ENCODE measurements around the gene CDC42BPA. TPM values are rescaled to one million over a fixed set of nuclear protein-coding genes. Genes with fewer than 3 reads are reported as not detected.

Gene CDC42BPA
- total and polyA plus RNA-seq, 11 donors = 9.8 to 33.8 (median 29.7) TPM

- no peak for TF ChIP-seq POLR2A (IDR thresholded peaks at IDR 0.05)
- no peak for TF ChIP-seq CTCF (IDR thresholded peaks at IDR 0.05)
- intact Hi-C loops (cut with DNase I) = no loop called here
- peaks cover 0 to 93% (median 53%) of the 10 kb centered on the region in 9 donors for H3K36me3 ChIP-seq
- H3K27ac ChIP-seq = no peak overlapping the region
- WGBS, 4 donors = 81 to 89% (median 84%) methylated on average over 3 of the region's 3 CpGs
- no peak overlapping the region for H3K4me3 ChIP-seq
- no peaks in the 10 kb centered on the region for H3K27me3 ChIP-seq
- ATAC-seq (no peak), DNase-seq (no peak)
- no peaks in the 10 kb centered on the region for H3K9me3 ChIP-seq
- H3K4me1 ChIP-seq = peaks cover 0 to 3% (median 0%) of the 10 kb centered on the region in 12 donors
These were observed 285.9 kb downstream of the CDC42BPA start for GRCh38 chr1:227032396-227032795.

DNA sequence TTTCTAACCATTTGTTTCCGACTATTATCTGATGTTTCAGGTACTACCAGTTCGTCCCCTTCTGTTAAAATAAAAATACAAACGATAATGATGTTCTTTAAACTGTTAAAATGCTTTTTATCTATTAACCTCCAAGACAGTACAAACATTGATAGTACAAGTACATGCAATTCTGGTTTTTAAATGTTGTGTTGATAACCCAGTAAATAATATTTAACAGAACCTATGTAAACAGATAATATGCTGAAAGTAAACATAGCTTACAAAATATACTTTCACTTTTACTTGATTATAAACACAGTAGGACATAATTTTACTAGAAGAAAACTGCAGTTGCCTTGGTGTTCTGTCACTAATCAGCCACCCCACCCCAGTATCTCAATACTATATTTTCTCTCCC lies 301.3 kb downstream of the CDC42BPA start:
- Histone ChIP-seq H3K4me3 (no peak overlapping the region), H3K4me1 (no peaks in the 10 kb centered on the region), H3K27ac (no peak overlapping the region), H3K27me3 (no peaks in the 10 kb centered on the region), H3K36me3 (peaks cover 0 to 97% (median 56%) of the 10 kb centered on the region in 9 donors), H3K9me3 (peaks cover 0 to 12% (median 0%) of the 10 kb centered on the region in 12 donors)
- DNase-seq = no peak
- TF ChIP-seq POLR2A (IDR thresholded peaks at IDR 0.05) = no peak
- TF ChIP-seq CTCF (IDR thresholded peaks at IDR 0.05) = no peak
- intact Hi-C loops (cut with DNase I) = no loop called here
- ATAC-seq = no peak
- 92 to 93% (median 93%) methylated on average over 3 of the region's 3 CpGs for WGBS, 4 donors

DNA sequence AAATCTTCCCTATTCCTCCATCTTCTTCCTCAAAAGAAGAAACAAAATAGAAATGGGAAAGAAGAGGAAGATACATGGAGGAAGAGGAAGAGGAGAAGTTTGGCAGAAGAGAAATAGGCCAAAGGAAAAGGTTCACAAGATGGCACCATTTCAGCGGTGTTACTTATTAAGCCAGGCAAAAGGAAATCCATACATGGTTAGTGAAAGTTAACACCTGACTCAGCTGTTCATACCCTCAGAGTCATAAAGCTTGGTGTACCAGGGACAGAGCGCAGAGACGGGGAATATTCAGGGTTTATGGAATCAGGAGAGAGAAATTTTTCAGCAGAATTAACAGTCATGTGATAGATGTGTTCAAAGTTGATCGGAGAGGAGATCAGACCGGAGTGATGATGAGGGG lies 307.6 kb downstream of the CDC42BPA start:
- intact Hi-C loops (cut with DNase I) = no loop called here
- Histone ChIP-seq H3K36me3 (peaks cover 0 to 69% (median 17%) of the 10 kb centered on the region in 9 donors), H3K4me1 (no peaks in the 10 kb centered on the region), H3K9me3 (no peaks in the 10 kb centered on the region), H3K27me3 (no peaks in the 10 kb centered on the region), H3K27ac (no peak overlapping the region), H3K4me3 (no peak overlapping the region)
- ATAC-seq = no peak
- no peak for DNase-seq
- 96 to 97% (median 96%) methylated on average over 5 of the region's 5 CpGs for WGBS, 4 donors
- TF ChIP-seq CTCF (IDR thresholded peaks at IDR 0.05) (no peak), POLR2A (IDR thresholded peaks at IDR 0.05) (no peak)

DNA sequence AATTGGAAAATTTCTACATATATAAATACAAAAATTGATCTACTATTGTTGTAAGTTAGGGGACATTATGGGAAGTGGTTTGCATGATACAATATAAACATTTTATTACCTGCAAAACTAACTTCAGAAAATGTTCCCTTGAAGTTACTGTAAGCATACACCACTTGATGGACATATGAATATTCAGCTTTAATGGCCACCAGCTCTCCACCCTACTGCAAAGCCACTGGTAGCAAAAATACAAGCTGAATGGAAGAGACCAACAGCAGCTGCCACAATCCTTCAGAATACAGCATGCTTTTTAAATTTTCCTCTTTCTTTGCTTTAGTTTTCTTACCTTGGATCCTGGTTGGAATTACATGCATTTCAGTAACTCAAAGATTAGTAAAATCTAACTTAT lies 308.4 kb downstream of the CDC42BPA start:
- Histone ChIP-seq H3K9me3 (no peaks in the 10 kb centered on the region), H3K27me3 (no peaks in the 10 kb centered on the region), H3K4me3 (no peak overlapping the region), H3K36me3 (peaks cover 0 to 68% (median 15%) of the 10 kb centered on the region in 9 donors), H3K4me1 (no peaks in the 10 kb centered on the region), H3K27ac (no peak overlapping the region)
- DNase-seq (no peak), ATAC-seq (no peak)
- intact Hi-C loops (cut with DNase I) = no loop called here
- TF ChIP-seq CTCF (IDR thresholded peaks at IDR 0.05) = no peak
- TF ChIP-seq POLR2A (IDR thresholded peaks at IDR 0.05) = no peak
